HG02623 (cell line): Measurements from ENCODE around the gene MBOAT7.
"Not testable (repeated sequence)": the region's sequence is repeated elsewhere in the genome, so short reads cannot be mapped to it uniquely, and the experiment has no call there.

Experiments used
- ATAC-seq: cut with Tn5 transposase; IDR thresholded peaks from one replicate; pipeline ENCODE4 v1.9.1; 2021; ENCODE audit warnings: moderate library complexity; ENCODE audit not compliant: unreplicated experiment

The MBOAT7 gene

DNA sequence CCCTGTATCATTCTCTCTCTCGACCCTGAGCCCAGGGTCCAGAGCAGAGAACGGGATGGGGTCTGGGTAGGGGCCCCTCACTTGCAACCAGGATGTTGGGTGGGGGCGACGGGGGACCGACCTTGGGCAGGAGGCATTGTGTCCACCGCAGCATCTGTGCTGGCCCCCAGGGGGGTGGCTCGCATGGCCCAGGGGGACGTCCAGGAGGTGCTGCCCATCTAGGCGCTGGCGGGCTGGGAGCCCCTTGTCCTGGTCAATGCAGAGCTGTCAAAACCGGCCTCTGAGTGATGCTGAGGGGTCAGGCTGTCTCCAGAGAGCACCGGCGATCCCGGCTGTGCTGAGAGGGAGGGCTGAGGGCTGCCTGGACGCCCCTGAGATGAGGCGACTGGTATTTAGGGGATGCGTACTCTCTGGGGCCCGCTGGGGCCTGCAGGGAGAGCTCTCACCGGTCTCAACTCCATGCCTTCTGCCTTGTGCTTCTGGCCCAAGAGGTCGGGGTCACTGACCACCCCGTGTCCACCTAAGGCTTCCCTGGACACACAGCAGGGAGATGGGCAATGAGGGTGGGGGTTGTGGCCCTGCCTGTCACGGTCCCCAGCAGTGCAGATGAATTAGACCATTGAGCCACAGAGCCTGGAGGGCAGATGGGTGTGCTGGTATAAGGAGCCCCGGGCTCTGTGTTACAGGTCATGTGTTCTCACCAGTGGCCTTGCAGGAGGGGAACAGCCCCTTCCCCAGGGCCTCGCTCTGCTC, 19.9 kb upstream of the MBOAT7 start:
- no peak for ATAC-seq

DNA sequence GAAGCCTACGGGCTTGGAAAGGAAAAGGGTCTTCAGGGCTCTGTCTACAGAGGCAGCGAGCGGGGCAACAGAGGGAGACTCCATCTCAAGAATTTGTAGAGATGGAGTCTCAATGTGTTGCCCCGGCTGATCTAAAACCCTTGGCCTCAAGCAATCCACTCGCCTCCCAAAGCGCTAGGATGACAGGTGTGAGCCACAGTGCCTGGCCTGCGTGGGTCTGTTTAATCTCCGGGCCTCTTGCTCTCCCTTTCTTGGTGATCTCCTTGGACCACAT, 19.3 kb upstream of the MBOAT7 start:
- no peak for ATAC-seq

DNA sequence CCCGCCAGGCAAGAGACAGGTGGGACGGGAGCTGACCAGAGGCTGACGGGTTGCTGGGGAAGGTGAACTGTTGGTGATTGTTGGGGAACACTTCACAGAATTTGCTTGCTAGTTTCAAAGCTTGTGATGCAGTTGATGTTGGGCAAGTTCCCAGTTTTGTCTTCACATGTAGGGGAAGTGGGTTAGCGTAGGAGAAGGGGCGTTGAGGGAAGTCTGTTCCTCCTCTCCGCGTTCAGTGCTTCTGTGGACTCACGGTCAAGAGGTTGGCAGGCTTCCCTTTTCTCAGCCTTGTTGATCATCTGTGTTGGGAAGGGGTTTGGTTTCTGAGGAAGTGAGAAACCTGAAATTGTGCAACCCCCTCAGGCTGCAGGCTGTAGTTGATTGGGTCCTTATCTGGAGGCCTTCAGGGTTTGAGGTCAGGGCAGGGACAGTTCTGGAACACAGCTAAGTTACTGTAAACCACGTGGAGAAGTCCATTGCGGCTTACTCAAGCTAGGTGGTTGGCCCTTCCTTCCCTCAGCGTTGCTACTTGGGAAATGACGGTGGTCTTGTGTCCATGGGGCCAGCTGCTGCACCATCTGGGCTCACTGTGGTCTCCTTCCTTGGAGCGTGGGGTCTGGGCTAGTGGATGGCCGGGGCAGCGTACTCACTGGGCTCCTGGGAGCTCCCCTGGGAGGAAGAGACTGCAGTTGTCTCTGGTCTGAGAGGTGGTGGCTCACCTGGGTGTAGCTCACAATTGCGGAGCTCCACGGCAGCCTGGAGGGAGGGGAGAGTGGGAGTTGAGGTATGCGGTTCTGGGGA, 18.8 kb upstream of the MBOAT7 start:
- ATAC-seq: peak; percentile 48

DNA sequence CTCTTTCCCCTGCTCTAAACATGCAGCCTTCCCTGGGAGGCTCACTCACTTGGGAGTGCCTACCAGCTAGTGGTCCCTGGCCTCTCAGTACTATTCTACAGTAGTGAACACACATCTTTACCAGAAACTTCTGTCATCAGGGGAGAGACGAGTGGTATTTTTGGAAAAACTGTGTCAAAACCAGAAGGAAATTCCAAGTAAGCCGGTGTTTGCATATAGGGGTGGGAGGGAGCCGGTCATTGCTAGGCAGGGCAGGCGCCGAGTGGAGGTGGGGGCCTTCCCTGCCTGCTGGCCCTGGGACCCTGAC, 18.2 kb upstream of the MBOAT7 start:
- ATAC-seq: peak; percentile 11

DNA sequence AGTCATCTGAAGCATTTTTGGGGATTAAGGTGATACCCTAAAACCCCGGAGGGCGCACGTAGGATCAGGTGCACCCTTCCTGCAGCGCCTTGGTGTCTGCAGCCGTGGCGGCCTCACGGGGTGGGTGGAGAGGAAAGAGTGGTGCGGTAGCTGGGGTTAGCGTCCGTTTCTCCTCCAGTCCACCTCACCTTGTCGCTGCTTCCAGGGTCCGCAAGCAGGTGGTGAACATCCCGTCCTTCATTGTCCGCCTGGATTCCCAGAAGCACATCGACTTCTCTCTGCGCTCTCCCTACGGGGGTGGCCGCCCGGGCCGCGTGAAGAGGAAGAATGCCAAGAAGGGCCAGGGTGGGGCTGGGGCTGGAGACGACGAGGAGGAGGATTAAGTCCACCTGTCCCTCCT, 17.8 kb upstream of the MBOAT7 start:
- ATAC-seq: not testable (repeated sequence)

DNA sequence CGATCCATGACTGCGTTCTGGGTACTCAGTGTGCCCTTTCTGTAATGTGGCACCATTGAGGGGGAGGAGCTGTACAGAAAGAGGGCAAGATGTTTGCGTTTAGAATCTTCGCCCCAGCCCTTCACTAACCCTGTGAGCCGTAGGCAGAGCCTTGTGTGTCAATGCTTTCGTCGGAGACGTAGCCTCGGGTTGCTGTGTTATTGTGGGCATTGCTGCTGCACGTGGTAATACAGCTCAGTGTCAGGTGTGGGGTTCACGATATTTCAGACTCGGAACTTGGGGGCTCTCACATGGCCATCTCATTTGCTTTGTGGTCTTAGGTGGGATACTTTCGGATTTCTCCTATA, 17.4 kb upstream of the MBOAT7 start:
- ATAC-seq: no peak

DNA sequence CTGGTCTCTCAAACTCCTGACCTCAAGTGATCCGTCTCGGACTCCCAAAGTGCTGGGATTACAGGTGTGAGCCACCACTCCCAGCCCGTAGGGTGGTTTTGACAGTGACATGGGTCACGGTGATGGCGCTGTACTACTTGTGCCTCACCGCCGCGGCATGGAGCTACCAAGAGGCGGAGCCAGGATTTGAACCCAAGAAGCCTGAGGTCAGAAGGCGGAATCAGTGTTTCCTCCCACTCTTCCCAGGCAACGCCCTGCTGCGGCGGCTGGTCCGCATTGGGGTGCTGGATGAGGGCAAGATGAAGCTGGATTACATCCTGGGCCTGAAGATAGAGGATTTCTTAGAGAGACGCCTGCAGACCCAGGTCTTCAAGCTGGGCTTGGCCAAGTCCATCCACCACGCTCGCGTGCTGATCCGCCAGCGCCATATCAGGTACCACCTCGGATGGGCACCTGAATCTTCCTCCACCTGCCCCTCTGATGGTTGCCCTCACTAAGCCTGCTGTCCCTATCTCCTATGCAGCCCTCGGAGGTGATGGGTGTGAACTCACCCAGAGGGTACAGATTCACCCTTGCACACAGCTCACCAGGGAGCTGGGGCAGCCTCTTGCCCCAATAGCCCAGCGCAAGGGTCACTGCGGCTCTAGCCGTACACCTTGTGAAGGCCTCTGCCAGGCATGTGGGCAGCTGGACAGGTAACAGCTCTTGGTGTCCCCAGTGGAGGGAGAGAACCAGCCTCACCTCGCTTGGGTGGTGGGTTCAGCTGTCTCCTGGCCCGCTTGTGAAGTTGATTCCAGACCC, 16.9 kb upstream of the MBOAT7 start:
- no peak for ATAC-seq

DNA sequence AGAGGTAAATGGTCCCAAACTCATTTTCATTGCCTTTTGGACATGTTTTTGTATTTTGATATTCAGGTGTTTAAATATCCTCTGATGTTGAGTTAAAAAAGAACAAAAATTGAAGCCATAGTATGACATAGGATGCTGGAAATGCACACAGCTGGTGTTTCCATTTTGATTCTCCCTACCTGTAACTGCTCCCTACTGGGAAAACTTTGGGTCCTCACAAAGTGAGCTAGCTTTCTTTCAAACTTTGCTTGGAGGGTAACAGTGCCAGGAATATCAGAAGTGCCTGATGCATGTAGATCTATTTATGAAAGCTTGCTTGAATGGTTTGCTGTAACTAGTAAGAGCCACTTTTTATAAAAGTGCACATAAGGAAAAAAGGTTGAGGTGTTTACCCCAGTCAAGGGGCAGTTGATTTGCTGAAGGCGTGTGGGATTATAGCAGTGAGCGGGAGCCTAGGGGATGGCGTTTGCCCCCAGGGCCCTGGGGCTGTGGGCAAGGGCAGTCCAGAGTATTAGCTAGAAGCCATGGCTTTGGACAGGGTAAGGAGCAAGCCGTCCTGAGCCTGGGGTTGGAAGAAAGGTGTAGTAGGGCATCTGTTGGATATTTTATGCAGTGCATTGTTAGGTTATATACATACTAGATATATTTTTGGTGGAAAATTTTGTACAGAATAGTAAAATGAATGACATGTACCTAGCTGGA, 15.5 kb upstream of the MBOAT7 start:
- no peak for ATAC-seq

DNA sequence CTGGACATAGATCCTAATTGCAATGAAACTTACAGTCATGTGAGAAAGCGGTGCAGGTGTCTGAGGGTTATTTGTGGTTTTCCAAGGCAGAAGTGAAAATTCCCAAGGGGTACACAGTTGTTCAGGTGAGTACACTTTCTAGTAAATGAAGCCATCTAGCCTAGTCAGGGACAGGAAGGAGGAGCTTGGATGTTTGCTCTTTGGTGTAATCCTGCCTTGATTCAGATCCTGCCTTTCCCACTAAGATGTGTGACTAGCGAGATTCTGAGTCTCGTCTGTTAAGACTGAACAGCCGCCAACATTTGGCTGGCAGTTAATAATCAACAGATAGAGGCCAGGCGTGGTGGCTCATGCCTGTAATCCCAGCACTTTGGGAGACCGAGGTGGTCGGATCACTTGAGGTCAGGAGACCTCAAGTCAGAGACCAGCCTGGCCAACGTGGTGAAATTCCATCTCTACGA, 13.8 kb upstream of the MBOAT7 start:
- no peak for ATAC-seq

DNA sequence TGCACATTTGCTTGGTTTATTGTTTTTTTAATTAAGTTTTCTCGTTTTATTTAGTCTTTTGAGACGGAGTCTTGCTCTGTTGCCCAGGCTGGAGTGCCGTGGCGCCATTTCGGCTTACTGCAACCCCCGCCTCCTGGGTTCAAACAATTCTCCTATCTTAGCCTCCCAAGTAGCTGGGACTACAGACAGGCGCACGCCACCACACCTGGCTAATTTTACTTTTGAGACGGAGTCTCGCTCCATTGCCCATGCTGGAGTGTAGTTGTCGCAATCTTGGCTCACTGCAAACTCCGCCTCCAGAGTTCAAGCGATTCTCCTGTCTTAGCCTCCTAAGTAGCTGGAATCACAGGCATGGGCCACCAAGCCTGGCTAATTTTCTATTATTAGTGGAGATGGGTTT, 12.6 kb upstream of the MBOAT7 start:
- no peak for ATAC-seq

DNA sequence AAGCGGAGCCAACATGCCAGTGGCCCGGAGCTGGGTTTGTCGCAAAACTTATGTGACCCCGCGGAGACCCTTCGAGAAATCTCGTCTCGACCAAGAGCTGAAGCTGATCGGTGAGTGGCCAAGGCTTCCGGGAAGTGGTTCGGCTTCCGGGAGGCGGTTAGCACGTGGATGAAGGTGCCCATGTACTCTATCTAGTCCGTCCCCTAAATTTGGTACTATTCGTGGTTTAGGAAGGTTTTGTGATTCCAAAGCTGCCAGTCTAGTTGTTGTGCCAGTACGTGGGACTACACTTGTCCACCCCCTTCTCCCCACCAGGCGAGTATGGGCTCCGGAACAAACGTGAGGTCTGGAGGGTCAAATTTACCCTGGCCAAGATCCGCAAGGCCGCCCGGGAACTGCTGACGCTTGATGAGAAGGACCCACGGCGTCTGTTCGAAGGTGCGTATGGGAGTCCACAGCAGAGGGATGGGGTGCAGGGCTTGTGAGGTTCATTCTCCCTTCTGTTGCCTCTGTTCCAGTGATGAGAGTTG, 11.9 kb upstream of the MBOAT7 start:
- no peak for ATAC-seq

DNA sequence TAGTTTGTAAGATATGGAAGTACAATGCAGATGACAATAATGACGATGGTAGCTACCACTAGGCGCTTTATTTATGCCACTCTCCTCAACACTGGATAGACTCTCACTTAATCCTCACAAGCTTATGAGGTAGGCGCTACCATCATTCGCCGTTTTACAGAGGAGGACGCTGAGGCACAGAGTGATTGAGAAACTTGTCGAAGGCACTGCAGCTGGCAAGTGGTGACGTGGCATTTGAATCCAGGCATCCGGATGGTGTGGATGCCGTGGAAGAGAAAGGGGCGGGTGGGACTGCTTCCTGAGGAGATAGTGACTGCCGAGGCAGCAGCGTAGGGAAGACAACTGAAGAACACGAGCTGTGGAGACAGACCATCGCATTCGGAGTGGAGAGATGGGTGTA, 10.0 kb upstream of the MBOAT7 start:
- no peak for ATAC-seq

DNA sequence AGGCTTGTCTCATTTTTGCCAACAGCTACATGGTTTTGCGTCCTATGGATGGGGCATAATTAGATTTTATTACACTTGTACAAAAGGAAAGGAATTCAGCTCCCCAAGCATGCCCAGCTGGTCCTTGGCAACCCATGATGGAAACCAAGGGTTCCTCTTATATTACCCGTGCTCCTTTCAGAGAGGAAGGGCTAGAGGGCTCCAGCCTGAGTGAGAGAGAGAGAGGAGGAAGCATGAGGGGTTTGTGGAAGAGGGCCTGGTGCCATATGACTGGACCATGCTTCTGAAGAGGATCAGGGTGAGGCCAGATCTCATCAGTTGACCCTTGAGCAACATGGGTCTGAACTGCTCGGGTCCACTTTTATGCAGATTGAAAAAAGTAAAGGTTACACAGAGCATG, 7.7 kb upstream of the MBOAT7 start:
- ATAC-seq: no peak

DNA sequence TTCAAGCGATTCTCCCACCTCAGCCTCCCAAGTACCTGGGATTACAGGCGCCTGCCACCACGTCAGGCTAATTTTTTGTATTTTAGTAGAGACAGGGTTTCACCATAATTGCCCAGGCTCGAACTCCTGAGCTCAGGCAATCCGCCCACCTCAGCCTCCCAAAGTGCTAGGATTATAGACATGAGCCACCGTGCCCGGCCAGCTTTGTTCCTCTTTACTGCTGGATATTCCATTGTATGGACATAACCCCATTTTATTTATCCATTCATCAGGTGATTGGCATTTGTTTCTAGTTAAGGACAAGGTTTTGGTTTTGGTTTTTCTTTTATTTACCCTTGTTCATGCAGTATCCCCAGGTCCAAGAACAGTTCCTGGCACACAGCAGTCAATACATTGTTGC, 7.2 kb upstream of the MBOAT7 start:
- no peak for ATAC-seq

DNA sequence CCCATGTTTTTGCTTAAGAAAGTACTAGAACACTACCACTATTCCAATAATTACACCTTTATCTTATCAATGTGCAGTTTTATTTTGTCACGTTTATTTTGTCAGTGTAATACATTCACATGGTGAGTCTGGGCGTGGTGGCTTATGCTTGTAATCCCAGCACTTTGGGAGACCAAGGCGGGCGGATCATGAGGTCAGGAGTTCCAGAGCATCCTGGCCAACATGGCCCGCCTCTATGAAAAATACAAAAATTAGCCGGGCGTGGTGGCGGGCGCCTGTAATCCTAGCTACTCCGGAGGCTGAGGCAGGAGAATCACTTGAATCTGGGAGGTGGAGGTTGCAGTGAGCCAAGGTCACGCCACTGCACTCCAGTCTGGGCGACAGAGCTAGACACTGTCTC, 5.1 kb upstream of the MBOAT7 start:
- ATAC-seq: not testable (repeated sequence)

DNA sequence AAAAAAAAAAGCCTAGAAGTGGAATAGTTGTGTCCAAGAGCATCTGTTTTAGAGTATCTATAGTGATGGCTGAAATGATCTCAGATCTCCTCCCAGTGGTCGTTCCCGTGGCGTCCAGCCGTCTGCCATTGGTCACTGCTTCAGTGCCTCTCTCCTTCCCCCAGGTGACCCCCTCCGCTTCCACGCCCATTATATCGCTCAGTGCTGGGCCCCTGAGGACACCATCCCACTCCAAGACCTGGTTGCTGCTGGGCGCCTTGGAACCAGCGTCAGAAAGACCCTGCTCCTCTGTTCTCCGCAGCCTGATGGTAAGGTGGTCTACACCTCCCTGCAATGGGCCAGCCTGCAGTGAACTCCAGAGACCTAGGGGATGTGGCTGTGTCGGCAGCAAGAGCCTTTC, 3.6 kb upstream of the MBOAT7 start:
- no peak for ATAC-seq

DNA sequence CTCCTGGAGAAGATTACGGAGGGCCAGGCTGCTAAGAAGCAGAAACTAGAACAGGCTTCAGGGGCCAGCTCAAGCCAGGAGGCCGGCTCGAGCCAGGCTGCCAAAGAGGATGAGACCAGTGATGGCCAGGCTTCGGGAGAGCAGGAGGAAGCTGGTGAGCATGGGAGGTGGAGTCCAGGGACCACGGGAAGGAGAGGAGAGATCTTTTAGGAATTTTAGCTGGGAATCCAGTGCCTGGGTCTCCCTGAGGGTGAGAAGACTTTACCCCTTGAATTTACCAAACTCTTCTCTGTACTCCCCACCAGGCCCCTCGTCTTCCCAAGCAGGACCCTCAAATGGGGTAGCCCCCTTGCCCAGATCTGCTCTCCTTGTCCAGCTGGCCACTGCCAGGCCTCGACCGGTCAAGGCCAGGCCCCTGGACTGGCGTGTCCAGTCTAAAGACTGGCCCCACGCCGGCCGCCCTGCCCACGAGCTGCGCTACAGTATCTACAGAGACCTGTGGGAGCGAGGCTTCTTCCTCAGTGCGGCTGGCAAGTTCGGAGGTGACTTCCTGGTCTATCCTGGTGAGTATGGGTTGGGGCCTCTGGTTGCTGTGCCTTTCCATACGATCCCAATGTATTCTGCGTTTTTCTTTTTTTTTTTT, 2.6 kb upstream of the MBOAT7 start:
- ATAC-seq: no peak

DNA sequence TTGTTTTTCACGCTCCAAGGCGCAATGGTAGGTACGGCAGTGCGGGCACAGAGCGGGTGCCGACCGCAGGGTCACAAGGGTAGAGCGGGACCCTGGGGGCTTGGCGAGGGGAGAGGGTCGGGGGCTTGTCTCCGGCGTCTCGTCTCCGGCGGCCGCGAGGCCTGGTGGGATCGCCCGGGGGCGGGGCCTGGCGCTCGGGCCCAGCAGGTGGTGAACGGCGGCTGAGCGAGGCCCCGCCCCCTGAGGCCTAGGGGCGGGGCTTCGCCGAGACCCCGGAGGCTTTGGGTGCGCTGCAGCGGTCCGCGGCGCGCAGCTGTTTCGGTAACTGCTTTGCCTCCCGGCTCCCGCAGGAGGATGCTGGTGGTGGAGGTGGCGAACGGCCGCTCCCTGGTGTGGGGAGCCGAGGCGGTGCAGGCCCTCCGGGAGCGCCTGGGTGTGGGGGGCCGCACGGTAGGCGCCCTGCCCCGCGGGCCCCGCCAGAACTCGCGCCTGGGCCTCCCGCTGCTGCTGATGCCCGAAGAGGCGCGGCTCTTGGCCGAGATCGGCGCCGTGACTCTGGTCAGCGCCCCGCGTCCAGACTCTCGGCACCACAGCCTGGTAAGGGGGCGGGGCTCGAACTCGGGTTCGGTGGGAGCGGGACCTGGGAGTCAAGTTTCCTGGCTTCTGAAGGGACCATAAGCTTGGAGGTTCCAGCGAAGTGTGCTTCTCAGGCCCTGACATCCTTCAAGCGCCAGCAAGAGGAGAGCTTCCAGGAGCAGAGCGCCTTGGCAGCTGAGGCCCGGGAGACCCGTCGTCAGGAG, 1.8 kb upstream of the MBOAT7 start, which contains the start of gene TSEN34:
TSS of gene TSEN34 (plus strand) at position 298 of the 800 bp plus-strand sequence. CDS start at position 355, 57 bp downstream.
- peak; percentile 23 for ATAC-seq

DNA sequence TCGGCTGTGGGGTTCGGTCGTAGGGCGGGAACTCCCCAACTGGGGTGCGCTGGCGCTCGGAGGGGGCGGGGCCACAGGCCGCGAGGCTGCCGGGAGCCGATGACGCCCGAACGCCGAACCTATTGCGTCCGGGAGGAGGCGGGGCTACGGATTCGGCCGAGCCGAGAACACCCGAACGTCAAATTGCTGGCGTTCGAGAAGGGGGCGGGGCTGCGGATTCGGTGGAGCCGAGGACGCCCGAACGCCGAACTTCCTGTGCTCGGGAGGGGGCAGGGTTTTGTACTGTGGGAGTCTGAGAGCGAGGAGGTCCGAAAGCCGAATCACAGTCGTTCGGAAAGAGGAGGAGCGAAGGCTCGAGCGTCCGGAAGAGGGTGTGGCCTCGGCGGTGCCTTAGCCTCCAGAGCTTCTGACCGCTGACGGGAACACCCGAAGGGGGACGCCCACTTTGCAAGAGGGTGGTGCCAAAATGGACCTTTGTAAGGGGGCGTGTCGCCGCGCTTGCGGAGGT, 1.2 kb upstream of the MBOAT7 start:
- peak; percentile 39 for ATAC-seq
